HG02759 (cell line): ENCODE results near the gene DNAJC18.
"Not testable (repeated sequence)": the region's sequence is repeated elsewhere in the genome, so short reads cannot be mapped to it uniquely, and the experiment has no call there.

Experiments used
- ATAC-seq: cut with Tn5 transposase; IDR thresholded peaks from one replicate; pipeline ENCODE4 v1.9.1; 2021; ENCODE audit warnings: mild to moderate bottlenecking, moderate library complexity; ENCODE audit not compliant: unreplicated experiment

DNAJC18 gene

DNA sequence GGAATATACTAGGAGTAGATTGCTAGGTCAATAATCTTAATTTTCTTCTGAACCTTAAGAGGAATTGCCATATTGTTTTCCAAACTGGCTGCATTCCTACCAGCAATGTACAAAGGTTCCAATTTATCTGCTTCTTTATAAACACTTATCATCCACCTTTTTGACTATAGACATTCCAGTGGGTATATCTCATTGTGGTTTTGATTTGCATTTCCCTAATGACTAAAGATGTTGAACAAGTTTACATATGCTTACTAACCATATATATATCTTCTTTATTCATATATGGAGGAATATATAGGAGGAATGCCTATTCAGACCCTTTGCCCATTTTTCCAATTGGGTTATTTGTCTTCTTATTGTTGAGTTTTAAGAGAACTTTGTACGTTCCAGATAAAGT, 7.6 kb downstream of the DNAJC18 start:
- no peak for ATAC-seq

GRCh38 chr5:139430015-139430414, 9.3 kb downstream of the DNAJC18 start:
- ATAC-seq, result no peak

DNA sequence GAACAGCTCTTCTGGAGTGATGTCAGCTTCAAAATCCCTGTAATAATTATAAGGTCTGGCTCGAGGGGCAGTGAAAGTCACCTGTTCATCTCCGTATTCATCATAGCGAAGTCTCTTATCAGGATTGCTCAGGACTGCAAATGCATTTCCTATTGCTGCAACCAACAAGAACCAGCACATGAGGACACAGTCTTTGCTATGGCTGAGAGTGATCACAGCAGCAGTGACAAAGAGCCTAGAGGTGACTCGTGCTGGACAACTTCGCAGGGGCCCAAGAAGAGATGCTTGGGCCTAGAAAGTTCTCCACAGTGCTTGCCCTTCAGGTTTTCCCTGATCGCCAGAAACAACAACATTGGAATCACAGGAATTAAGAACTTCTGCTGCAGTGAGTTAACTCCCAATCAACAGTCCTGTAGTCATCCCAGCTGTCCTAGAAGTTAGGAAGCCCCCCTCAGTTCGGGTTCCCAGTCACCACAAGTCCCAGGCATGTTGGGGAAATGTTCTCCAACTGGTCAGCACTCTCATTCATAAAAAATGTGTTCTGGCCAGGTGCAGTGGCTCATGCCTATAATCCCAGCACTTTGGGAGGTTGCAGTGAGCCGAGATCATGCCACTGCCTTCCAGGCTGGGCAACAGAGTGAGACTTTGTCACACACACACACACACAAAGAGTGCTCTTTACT, 13.0 kb downstream of the DNAJC18 start:
- ATAC-seq, result no peak

- no peak for ATAC-seq
These were observed 13.8 kb downstream of the DNAJC18 start for GRCh38 chr5:139425497-139425896.

GRCh38 chr5:139422307-139422893, 16.9 kb downstream of the DNAJC18 start:
- ATAC-seq, result peak; percentile 66

GRCh38 chr5:139419226-139420192, 19.8 kb downstream of the DNAJC18 start:
- ATAC-seq, result no peak

DNA sequence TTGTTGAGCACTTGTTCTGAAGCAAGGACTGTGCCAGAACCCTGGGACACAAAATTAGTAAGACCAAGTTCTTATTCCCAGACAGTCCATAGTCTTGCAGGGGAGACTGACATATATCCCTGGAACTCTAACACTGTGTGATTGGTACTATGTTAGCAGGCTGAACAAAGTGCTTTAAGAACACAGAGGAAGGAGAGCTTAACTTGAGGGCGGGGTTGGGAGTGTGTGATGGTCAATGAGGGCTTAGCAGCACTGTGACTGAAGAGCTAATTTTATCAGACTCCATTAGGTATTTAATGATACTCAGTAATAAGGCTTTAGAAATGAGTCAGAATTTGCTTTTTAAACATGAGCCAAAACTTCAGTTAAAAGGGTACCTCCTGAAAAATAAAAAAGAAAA, 20.5 kb downstream of the DNAJC18 start:
- ATAC-seq, result no peak

GRCh38 chr5:139417214-139417613, 22.1 kb downstream of the DNAJC18 start:
- no peak for ATAC-seq

GRCh38 chr5:139416651-139417050, 22.7 kb downstream of the DNAJC18 start:
- no peak for ATAC-seq

GRCh38 chr5:139415869-139416268, 23.5 kb downstream of the DNAJC18 start:
- no peak for ATAC-seq

- ATAC-seq, result no peak
These were observed 24.0 kb downstream of the DNAJC18 start for GRCh38 chr5:139415221-139415861.

- ATAC-seq, result no peak
These were observed 24.7 kb downstream of the DNAJC18 start for GRCh38 chr5:139414581-139415130.

GRCh38 chr5:139413963-139414362, 25.4 kb downstream of the DNAJC18 start:
- ATAC-seq, result no peak

GRCh38 chr5:139413153-139413552, 26.2 kb downstream of the DNAJC18 start:
- ATAC-seq, result no peak

GRCh38 chr5:139410993-139411828, 28.1 kb downstream of the DNAJC18 start:
- ATAC-seq, result no peak

GRCh38 chr5:139410121-139410992, 29.0 kb downstream of the DNAJC18 start:
- ATAC-seq, result no peak

- not testable (repeated sequence) for ATAC-seq
These were observed 30.2 kb downstream of the DNAJC18 start for GRCh38 chr5:139409116-139409515.

GRCh38 chr5:139408191-139408590, 31.1 kb downstream of the DNAJC18 start:
- no peak for ATAC-seq

DNA sequence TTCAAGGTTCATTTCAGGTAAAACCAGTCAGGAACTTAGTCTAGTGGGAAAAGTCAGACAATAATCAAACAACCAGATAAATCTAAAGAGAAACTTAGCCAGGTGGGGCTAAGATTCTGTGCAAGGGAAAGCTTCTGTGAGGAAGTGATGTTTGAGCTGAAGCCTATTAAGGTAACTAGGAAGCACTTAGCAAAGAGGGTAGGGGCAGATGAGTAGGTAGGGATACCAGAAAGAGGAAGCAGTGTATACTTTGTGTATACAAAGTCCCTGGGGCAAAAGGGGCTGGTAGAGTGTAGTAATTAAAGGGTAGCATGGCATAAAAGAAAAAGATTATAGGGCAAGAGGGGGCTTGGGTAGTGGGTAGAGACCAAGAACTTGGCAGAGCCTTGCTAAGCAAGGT, 31.8 kb downstream of the DNAJC18 start:
- ATAC-seq, result no peak
